GM12874 (cell line): ENCODE results near the gene HYAL1.

ENCODE experiments used
- CTCF ChIP-seq: IDR thresholded peaks from 2 replicates; pipeline ENCODE4 v1.5.1; 2011; ENCODE audit warnings: low read depth, mild to moderate bottlenecking, control low read depth, low read length, moderate library complexity; ENCODE audit not compliant: insufficient read depth

The HYAL1 gene

DNA sequence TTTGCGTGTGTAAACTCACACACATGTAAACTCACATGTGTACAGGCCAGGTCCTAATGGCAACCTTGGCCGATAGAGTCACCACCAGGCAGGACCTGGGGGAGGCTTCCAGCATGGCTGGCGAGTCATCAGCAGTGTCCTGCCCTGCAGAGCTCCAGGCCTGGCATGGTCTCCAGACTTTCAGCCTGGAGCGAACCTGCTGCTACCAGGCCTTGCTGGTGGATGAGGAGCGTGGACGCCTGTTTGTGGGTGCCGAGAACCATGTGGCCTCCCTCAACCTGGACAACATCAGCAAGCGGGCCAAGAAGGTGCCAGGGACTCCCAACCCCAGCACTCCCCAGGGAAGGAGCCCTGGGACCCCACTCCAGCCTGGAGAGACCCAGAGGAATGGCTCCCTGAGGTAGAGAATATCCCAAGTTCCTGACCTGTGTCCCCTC, 33.4 kb downstream of the HYAL1 start:
- no peak for TF ChIP-seq CTCF

GRCh38 chr3:50269460-50269859, 33.9 kb downstream of the HYAL1 start:
- no peak for TF ChIP-seq CTCF

DNA sequence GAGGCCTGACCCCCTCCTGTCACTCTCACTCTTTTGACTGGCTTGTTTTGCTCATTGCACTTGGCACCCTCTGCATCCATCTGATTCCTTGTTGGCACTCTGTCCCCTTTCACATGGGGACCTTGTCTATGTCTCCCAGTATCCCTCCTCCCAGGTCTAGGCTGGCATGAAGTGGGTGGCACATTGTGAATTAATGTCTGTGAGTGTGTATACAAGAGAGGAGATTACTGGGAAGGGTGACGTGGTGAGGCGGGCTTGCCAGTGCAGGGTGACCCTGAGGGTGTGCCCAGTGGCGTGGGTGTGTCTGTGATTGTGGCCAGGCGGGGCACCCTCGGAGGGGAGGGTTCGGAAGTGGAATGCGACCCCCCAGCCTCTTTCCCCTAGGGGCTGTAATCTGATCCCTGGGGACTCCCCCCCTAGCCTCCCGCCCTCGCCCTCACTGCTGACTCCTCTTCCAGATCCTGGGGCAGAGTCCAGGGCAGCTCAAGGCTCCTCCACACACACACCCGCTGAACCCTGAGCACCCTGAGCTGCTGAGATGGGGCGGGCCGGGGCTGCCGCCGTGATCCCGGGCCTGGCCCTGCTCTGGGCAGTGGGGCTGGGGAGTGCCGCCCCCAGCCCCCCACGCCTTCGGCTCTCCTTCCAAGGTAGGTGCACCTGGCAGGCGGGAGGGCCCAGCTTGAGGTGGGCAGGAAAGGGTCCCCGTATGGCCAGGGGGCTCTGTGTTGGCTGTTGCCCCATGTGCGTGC, 34.5 kb downstream of the HYAL1 start, which contains the start of gene SEMA3B:
Gene SEMA3B, plus strand, starts transcription at position 445 of the 749 bp plus-strand sequence. Its CDS starts 94 bp downstream, at position 539.
- no peak for TF ChIP-seq CTCF

- TF ChIP-seq CTCF = no peak
Measured at GRCh38 chr3:50268276-50268675, 35.1 kb downstream of the HYAL1 start.

DNA sequence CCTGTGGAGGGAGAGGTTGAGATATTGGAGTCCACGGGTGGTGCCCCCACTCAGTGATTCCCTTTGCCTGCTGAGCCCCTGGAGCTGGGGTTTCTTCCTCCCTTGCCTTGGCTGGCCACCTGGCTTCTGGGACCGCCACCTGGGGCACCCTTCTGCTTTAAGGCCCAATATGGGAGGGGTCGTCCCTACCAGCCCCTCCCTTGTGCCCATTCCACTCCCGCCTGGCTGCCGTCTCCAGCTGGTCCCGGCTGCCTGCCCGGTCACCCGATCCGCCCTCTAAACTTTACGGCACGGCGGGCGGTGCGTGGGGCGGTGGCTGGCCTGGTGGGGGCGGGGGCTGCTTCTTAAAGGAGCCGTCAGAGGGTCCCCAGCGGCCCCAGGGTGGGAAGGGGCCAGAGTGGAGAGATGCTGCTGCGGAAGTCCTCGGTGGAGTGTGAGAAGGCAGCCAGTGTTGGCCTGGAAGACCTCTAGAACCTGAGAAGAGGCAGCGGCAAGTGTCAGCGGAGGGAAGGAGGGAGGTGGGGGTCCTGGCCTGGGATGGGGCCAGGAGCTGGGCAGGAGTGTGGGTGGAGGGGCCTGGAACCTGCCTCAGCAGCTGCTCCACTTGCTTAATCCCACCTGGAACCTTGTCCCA, 36.0 kb downstream of the HYAL1 start:
- no peak for TF ChIP-seq CTCF

DNA sequence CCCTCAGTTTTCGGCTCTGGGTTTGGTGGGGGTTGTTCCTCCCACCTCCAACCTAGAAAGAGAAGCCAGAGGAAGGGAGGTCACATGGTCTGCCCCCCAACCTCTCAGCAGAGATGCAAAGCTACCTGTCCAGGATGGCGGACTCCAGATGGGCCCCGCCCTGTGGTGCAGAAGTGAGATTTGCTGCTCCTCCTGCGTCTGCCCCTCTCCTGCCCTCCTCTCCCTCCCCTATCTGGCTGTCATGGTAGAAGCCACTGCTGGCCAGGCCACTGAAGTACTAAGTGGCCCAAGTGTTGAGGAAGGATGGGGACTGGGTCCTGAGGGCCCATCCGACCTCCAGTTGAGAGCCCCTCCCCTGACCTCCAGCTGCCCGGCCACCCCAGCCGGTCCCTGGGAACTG, 36.5 kb downstream of the HYAL1 start:
- no peak for TF ChIP-seq CTCF

- TF ChIP-seq CTCF = no peak
Measured at GRCh38 chr3:50266017-50266416, 37.4 kb downstream of the HYAL1 start.
